T-cell (primary cell): Measurements from ENCODE around the gene LDHAL6A. TPM values are rescaled to one million over a fixed set of nuclear protein-coding genes. Genes with fewer than 3 reads are reported as not detected.
"Not testable (repeated sequence)": the region's sequence is repeated elsewhere in the genome, so short reads cannot be mapped to it uniquely, and the experiment has no call there.

Experiments used
- ATAC-seq, 4 experiments: fragments of 200-7000 bp in 3 of 4; fragments of 150-1000 bp in 1 of 4; cut with Tn5 transposase; replicated peaks in 1 of 4; 1 replicate in 3 of 4; 2 replicates in 1 of 4; pipeline ENCODE4 v1.10.0; 2021; ENCODE audit warnings: moderate library complexity in 3 of 4, mild to moderate bottlenecking in 2 of 4, moderate number of reproducible peaks in 1 of 4
- CTCF ChIA-PET, 2 donors: fragments of 300-600 bp; sonication (Branson Sonifier 250); formaldehyde crosslinking; loops; one replicate each; lab custom pipeline; 2022; ENCODE audit warnings: antibody characterized with exemption in 2 of 2; lab: Charles Lee
- POLR2A ChIA-PET, 2 donors: fragments of 300-600 bp; sonication (Branson Sonifier 250); formaldehyde crosslinking; loops; one replicate each; lab custom pipeline; 2022; ENCODE audit warnings: antibody characterized with exemption in 2 of 2; lab: Charles Lee
- DNase-seq, 35 experiments: peaks; one replicate each; pipeline versions ENCODE4 v3.0.0 to v3.0.0-alpha.2; 2013 to 2023
- H3K27ac ChIP-seq: one replicate; pipeline ENCODE4 v1.5.1; 2013; ENCODE audit warnings: low read length
- H3K27me3 ChIP-seq, 2 experiments: replicated peaks in 1 of 2; 1 replicate in 1 of 2; 2 replicates in 1 of 2; pipeline versions ENCODE4 v1.6.1 to v1.7.0; 2013; ENCODE audit warnings: low read length in 1 of 2, mixed read lengths in 1 of 2; ENCODE audit not compliant: control insufficient read depth in 2 of 2, insufficient read depth in 2 of 2; ENCODE audit errors: extremely low read depth in 1 of 2
- H3K36me3 ChIP-seq, 2 donors: 1 replicate in 1 of 2; 2 replicates in 1 of 2; pipeline versions ENCODE4 v1.6.1 to v1.7.0; 2013; ENCODE audit warnings: low read length in 1 of 2; ENCODE audit not compliant: control insufficient read depth in 2 of 2, insufficient read depth in 1 of 2; ENCODE audit errors: extremely low read depth in 1 of 2
- H3K4me1 ChIP-seq, 2 experiments: 1 replicate in 1 of 2; 2 replicates in 1 of 2; pipeline versions ENCODE4 v1.6.1 to v1.7.0; 2013; ENCODE audit warnings: low read length in 2 of 2, mixed read lengths in 1 of 2; ENCODE audit not compliant: insufficient read depth in 2 of 2, control insufficient read depth in 1 of 2; ENCODE audit errors: extremely low read depth in 1 of 2
- H3K4me3 ChIP-seq, 2 donors: 1 replicate in 1 of 2; 2 replicates in 1 of 2; pipeline versions ENCODE4 v1.5.1 to v1.7.0; 2013; ENCODE audit warnings: mild to moderate bottlenecking in 2 of 2, low read length in 1 of 2, moderate library complexity in 1 of 2; ENCODE audit not compliant: control insufficient read depth in 1 of 2; ENCODE audit errors: extremely low read depth in 1 of 2
- H3K9me3 ChIP-seq: 2 replicates; pipeline ENCODE4 v1.7.0; 2013
- H3K27ac Mint-ChIP-seq, 2 donors: one replicate each; pipeline ENCODE4 v1.8.0; 2020 to 2021; ENCODE audit warnings: mild to moderate bottlenecking in 2 of 2, mixed read lengths in 2 of 2
- H3K27me3 Mint-ChIP-seq, 2 donors: one replicate each; pipeline ENCODE4 v1.8.0; 2021 to 2022; ENCODE audit warnings: mixed read lengths in 2 of 2
- H3K36me3 Mint-ChIP-seq: one replicate; pipeline ENCODE4 v1.8.0; 2021; ENCODE audit warnings: mixed read lengths
- H3K4me1 Mint-ChIP-seq, 3 donors: one replicate each; pipeline ENCODE4 v1.8.0; 2020 to 2022; ENCODE audit warnings: mixed read lengths in 3 of 3, mild to moderate bottlenecking in 1 of 3
- H3K4me3 Mint-ChIP-seq, 3 donors: one replicate each; pipeline ENCODE4 v1.8.0; 2020 to 2022; ENCODE audit warnings: mild to moderate bottlenecking in 3 of 3, mixed read lengths in 3 of 3, moderate library complexity in 3 of 3
- H3K9me3 Mint-ChIP-seq, 3 donors: one replicate each; pipeline ENCODE4 v1.8.0; 2020 to 2022; ENCODE audit warnings: mixed read lengths in 3 of 3
- WGBS: methylation state at CpG from one replicate; pipeline ENCODE4 v1.1.5; 2013; ENCODE audit warnings: missing lambda C conversion rate; ENCODE audit not compliant: insufficient coverage; 5-methylcytosine and 5-hydroxymethylcytosine counted together
- total RNA-seq, 35 experiments: library from RNA in 6 of 35; stranded (reverse) in 6 of 35; fragments of 120-200 nt in 1 of 35; gene quantifications; one replicate each; pipeline versions ENCODE4 v1.2.1 to v1.2.4 and lab custom pipeline; 2013 to 2026

LDHAL6A gene
- total RNA-seq (under 1 TPM in 1 of 5 donors, not detected in 4; 0.46 TPM), total RNA-seq (lab: John Stamatoyannopoulos, UW) (0 to 0.41 (median 0) reads per million in 29 experiments)
- 0.09 TPM for total RNA-seq (2013)

DNA sequence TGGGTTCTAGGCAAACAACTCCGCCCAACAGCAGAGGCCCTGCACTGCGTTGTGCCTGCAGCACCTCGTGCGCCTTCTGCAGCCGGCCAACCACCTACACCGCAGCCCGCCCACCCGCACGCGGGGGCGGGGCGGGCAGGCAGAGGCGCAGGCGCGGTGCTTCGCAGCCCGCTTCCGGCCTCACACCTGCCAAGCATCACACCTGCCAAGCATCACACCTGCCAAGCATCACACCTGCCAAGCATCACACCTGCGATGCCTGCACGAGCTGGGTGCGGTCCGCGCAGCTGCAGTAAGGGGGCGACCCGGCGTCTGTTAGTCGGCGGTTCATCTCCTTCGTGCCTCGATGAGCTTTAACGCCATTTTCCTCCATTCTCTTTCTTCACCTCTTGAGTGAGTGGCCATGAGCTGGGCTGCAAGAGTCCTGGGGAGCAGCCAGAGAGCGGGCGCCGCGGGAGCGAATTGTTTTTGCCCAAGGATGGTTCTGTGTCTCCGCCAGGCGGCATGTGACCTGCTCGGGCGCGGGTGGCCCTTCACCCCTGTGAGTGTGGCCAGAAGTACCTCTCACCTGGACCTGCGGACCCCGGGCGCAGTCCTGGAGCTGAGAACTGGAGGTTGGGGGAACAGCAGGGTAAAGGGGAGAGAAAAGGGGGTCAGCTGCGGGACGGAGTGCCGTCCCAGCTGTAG is at the start of gene LDHAL6A:
Gene LDHAL6A, plus strand, starts transcription at position 171 of the 687 bp plus-strand sequence. CDS start 825 bp downstream, outside the sequence.
- no peaks in the 10 kb centered on the region for H3K36me3 ChIP-seq
- H3K9me3 ChIP-seq = no peaks in the 10 kb centered on the region
- Mint-ChIP-seq H3K27me3 (peaks cover 5% of the 10 kb centered on the region in 2 donors), H3K4me1 (peaks cover 0 to 2% (median 0%) of the 10 kb centered on the region in 3 donors), H3K9me3 (no peaks in the 10 kb centered on the region), H3K27ac (no peak within 1 kb of the TSS), H3K36me3 (no peaks in the 10 kb centered on the region), H3K4me3 (peak within 1 kb of the TSS in 1 of 3 donors; percentile 56)
- DNase-seq (peak in 11 of 35 experiments; percentile 1 to 44 (median 14)), ATAC-seq (peak in 2 of 4 experiments; percentile 33 to 48)
- peaks cover 0 to 7% of the 10 kb centered on the region in 2 experiments for H3K27me3 ChIP-seq
- 65% methylated on average over 37 of the region's 47 CpGs for WGBS
- H3K4me3 ChIP-seq = no peak within 1 kb of the TSS
- CTCF ChIA-PET = interaction anchor here in 1 of 2 donors (1.1 kb wide), 1 partner anchor 340 kb away, joined by 3 read pairs; no protein-coding TSS in a partner anchor
- H3K27ac ChIP-seq = no peak within 1 kb of the TSS
- POLR2A ChIA-PET = no interaction called here
- H3K4me1 ChIP-seq = no peaks in the 10 kb centered on the region

- H3K36me3 ChIP-seq = peaks cover 19 to 64% of the 10 kb centered on the region in 2 donors
- not testable (repeated sequence) for H3K27ac ChIP-seq, DNase-seq, H3K27me3 Mint-ChIP-seq, H3K4me3 ChIP-seq, H3K4me3 Mint-ChIP-seq, H3K4me1 ChIP-seq, ATAC-seq, H3K27ac Mint-ChIP-seq, H3K9me3 Mint-ChIP-seq, H3K9me3 ChIP-seq, H3K27me3 ChIP-seq
- 93% methylated on average over 3 of the region's 3 CpGs for WGBS
- CTCF ChIA-PET = interaction anchor here in 1 of 2 donors (0.6 kb wide), 2 partner anchors 96 to 293 kb away, joined by 3 read pairs; no protein-coding TSS in a partner anchor
- Mint-ChIP-seq H3K36me3 (peaks cover 26% of the 10 kb centered on the region), H3K4me1 (peaks cover 11 to 12% (median 11%) of the 10 kb centered on the region in 3 donors)
- POLR2A ChIA-PET = interaction anchor here (0.6 to 1.5 kb wide), 2 partner anchors 8 to 13 kb away, joined by 3 to 5 read pairs; partner anchors contain the start of gene LDHA (in 1 of the 2)
These were observed 48.3 kb upstream of the LDHAL6A start for GRCh38 chr11:18407400-18407799.

- H3K4me3 ChIP-seq = no peak overlapping the region
- 92% methylated on average over 5 of the region's 9 CpGs for WGBS
- no peaks in the 10 kb centered on the region for H3K27me3 ChIP-seq
- no peak for DNase-seq
- H3K9me3 ChIP-seq = no peaks in the 10 kb centered on the region
- peaks cover 13 to 51% of the 10 kb centered on the region in 2 donors for H3K36me3 ChIP-seq
- Mint-ChIP-seq H3K36me3 (peaks cover 14% of the 10 kb centered on the region), H3K4me1 (peaks cover 7 to 15% (median 7%) of the 10 kb centered on the region in 3 donors), H3K27ac (no peak overlapping the region), H3K27me3 (no peaks in the 10 kb centered on the region), H3K4me3 (no peak overlapping the region), H3K9me3 (no peaks in the 10 kb centered on the region)
- ATAC-seq = no peak
- H3K27ac ChIP-seq = no peak overlapping the region
- CTCF ChIA-PET = no interaction called here
- POLR2A ChIA-PET = interaction anchor here (1.2 to 1.5 kb wide), 2 partner anchors 8 to 13 kb away, joined by 3 to 6 read pairs; no protein-coding TSS in a partner anchor
- H3K4me1 ChIP-seq = peaks cover 0 to 4% of the 10 kb centered on the region in 2 experiments
These were observed 46.9 kb upstream of the LDHAL6A start for GRCh38 chr11:18408558-18409291.

- DNase-seq (no peak), ATAC-seq (no peak)
- Histone ChIP-seq H3K36me3 (no peaks in the 10 kb centered on the region), H3K27ac (no peak overlapping the region), H3K4me3 (no peak overlapping the region), H3K27me3 (no peaks in the 10 kb centered on the region), H3K4me1 (no peaks in the 10 kb centered on the region), H3K9me3 (no peaks in the 10 kb centered on the region)
- Mint-ChIP-seq H3K36me3 (no peaks in the 10 kb centered on the region), H3K4me3 (no peak overlapping the region), H3K27me3 (no peaks in the 10 kb centered on the region), H3K4me1 (peaks cover 9 to 11% (median 10%) of the 10 kb centered on the region in 3 donors), H3K27ac (no peak overlapping the region), H3K9me3 (no peaks in the 10 kb centered on the region)
- CTCF ChIA-PET = no interaction called here
- 100% methylated on average over 1 of the region's 3 CpGs for WGBS
- POLR2A ChIA-PET = no interaction called here
These were observed 39.2 kb upstream of the LDHAL6A start for GRCh38 chr11:18416459-18416858.

GRCh38 chr11:18419040-18419439 is 36.6 kb upstream of the LDHAL6A start:
- Histone ChIP-seq H3K36me3 (no peaks in the 10 kb centered on the region), H3K4me3 (no peak overlapping the region), H3K27ac (no peak overlapping the region), H3K4me1 (no peaks in the 10 kb centered on the region), H3K9me3 (no peaks in the 10 kb centered on the region), H3K27me3 (no peaks in the 10 kb centered on the region)
- no peak overlapping the region for H3K27ac Mint-ChIP-seq
- DNase-seq = no peak
- ChIA-PET CTCF (no interaction called here), POLR2A (interaction anchor here in 1 of 2 donors (0.5 kb wide), 1 partner anchor 166 kb away, joined by 3 read pairs; no protein-coding TSS in a partner anchor)
- ATAC-seq = no peak
- no CpG with 5 or more reads among the region's 2 CpGs for WGBS
- H3K36me3 Mint-ChIP-seq = no peaks in the 10 kb centered on the region
- H3K27me3 Mint-ChIP-seq = no peaks in the 10 kb centered on the region
- peaks cover 2 to 10% (median 9%) of the 10 kb centered on the region in 3 donors for H3K4me1 Mint-ChIP-seq
- H3K4me3 Mint-ChIP-seq = no peak overlapping the region
- no peaks in the 10 kb centered on the region for H3K9me3 Mint-ChIP-seq

- no CpG with 5 or more reads among the region's 2 CpGs for WGBS
- Histone ChIP-seq H3K4me3 (no peak overlapping the region), H3K27me3 (no peaks in the 10 kb centered on the region), H3K4me1 (no peaks in the 10 kb centered on the region), H3K36me3 (no peaks in the 10 kb centered on the region), H3K9me3 (no peaks in the 10 kb centered on the region), H3K27ac (no peak overlapping the region)
- no peaks in the 10 kb centered on the region for H3K27me3 Mint-ChIP-seq
- CTCF ChIA-PET = no interaction called here
- no peaks in the 10 kb centered on the region for H3K36me3 Mint-ChIP-seq
- H3K4me3 Mint-ChIP-seq = no peak overlapping the region
- no peak for DNase-seq
- ATAC-seq = no peak
- no peak overlapping the region for H3K27ac Mint-ChIP-seq
- POLR2A ChIA-PET = no interaction called here
- H3K9me3 Mint-ChIP-seq = no peaks in the 10 kb centered on the region
- peaks cover 2 to 10% (median 9%) of the 10 kb centered on the region in 3 donors for H3K4me1 Mint-ChIP-seq
These were observed 35.6 kb upstream of the LDHAL6A start for GRCh38 chr11:18420067-18420466.
